Uterus (tissue), 4 donors: ENCODE data around the gene COBLL1. TPM values are rescaled to one million over a fixed set of nuclear protein-coding genes. Genes with fewer than 3 reads are reported as not detected.

Source experiments
- DNase-seq, 2 donors: peaks; one replicate each; pipeline ENCODE4 v3.0.0-alpha.2; 2019 to 2020
- H3K27ac ChIP-seq, 2 donors: fragments of 200-600 bp; sonication (generic); 1 replicate in 1 of 2; 2 replicates in 1 of 2; pipeline ENCODE4 v1.5.1; 2016 to 2018
- H3K27me3 ChIP-seq, 2 donors: fragments of 200-600 bp; sonication (generic); one replicate each; pipeline ENCODE4 v1.5.1; 2018 to 2019; ENCODE audit warnings: control low read depth in 1 of 2
- H3K36me3 ChIP-seq, 2 donors: fragments of 200-600 bp; sonication (generic); one replicate each; pipeline ENCODE4 v1.5.1; 2019; ENCODE audit warnings: control low read depth in 1 of 2
- H3K4me1 ChIP-seq, 2 donors: fragments of 200-600 bp; sonication (generic); one replicate each; pipeline ENCODE4 v1.5.1; 2018 to 2019; ENCODE audit warnings: control low read depth in 1 of 2
- H3K4me3 ChIP-seq, 2 donors: fragments of 200-600 bp; sonication (generic); 1 replicate in 1 of 2; 2 replicates in 1 of 2; pipeline ENCODE4 v1.5.1; 2018 to 2019; ENCODE audit warnings: mild to moderate bottlenecking in 1 of 2
- H3K9me3 ChIP-seq, 2 donors: fragments of 200-600 bp; sonication (generic); one replicate each; pipeline ENCODE4 v1.5.1; 2019; ENCODE audit warnings: control low read depth in 1 of 2
- CTCF ChIP-seq, 4 experiments: fragments of 200-600 bp in 2 of 4; fragments of 450-650 bp in 2 of 4; sonication (generic) in 2 of 4; IDR thresholded peaks; one replicate each; pipeline ENCODE4 v1.5.1; 2016 to 2019; ENCODE audit warnings: antibody characterized with exemption in 4 of 4, mild to moderate bottlenecking in 2 of 4, moderate library complexity in 1 of 4
- POLR2A ChIP-seq, 2 donors: fragments of 450-650 bp; IDR thresholded peaks; one replicate each; pipeline ENCODE4 v1.6.1; 2016; ENCODE audit warnings: antibody characterized with exemption in 2 of 2, mild to moderate bottlenecking in 1 of 2, moderate library complexity in 1 of 2
- intact Hi-C: fragments of 100-400 bp; cut with DNase I; formaldehyde crosslinking; loops from one replicate; pipeline ENCODE4 v1.15.1; 2023; ENCODE audit warnings: low total_unique reads
- total RNA-seq, 4 donors: library from RNA; depleted of rRNA in 3 of 4; stranded (reverse); fragments of >200 nt in 3 of 4; gene quantifications; one replicate each; pipeline versions ENCODE4 v1.1.0 to v1.2.4, GENCODE V29; 2014 to 2023
- donor health status: DM: yes; HTN: yes; CAD: no.

COBLL1 gene
- total RNA-seq, 4 donors from 2014 or later = 4.1 to 32.6 (median 17.9) TPM

DNA sequence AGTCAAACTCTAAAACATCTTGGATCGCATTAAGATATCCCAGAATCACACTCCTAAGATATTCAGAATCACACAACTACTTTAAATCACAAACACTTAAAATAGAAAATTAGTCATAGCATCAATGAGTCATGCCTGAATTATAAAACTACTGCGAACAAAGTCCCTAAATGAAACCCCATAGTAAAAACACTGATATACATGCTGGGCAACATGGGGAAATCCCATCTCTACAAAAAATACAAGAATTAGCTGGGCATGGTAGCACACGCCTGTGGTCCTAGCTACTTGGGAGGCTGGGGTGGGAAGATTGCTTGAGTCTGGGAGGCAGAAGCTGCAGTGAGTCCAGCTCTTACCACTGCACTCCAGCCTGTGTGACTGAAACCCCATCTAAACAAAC, 101.7 kb downstream of the COBLL1 start:
- Histone ChIP-seq H3K4me1 (no peaks in the 10 kb centered on the region), H3K9me3 (no peaks in the 10 kb centered on the region), H3K27ac (peak overlapping the region in 1 of 2 donors; percentile 3), H3K4me3 (no peak overlapping the region), H3K36me3 (no peaks in the 10 kb centered on the region), H3K27me3 (no peaks in the 10 kb centered on the region)
- no peak for TF ChIP-seq CTCF (IDR thresholded peaks at IDR 0.05)
- DNase-seq = no peak
- intact Hi-C loops = no loop called here

- no peaks in the 10 kb centered on the region for H3K9me3 ChIP-seq
- no peak overlapping the region for H3K27ac ChIP-seq
- H3K27me3 ChIP-seq = no peaks in the 10 kb centered on the region
- intact Hi-C loops = no loop called here
- DNase-seq = peak; percentile 23 to 33
- H3K4me1 ChIP-seq = no peaks in the 10 kb centered on the region
- TF ChIP-seq POLR2A (IDR thresholded peaks at IDR 0.05) (no peak), CTCF (IDR thresholded peaks at IDR 0.05) (peak; percentile 51 to 75 (median 61))
- no peaks in the 10 kb centered on the region for H3K36me3 ChIP-seq
- H3K4me3 ChIP-seq = no peak overlapping the region
Measured at GRCh38 chr2:164737612-164738081, 104.0 kb downstream of the COBLL1 start.

DNA sequence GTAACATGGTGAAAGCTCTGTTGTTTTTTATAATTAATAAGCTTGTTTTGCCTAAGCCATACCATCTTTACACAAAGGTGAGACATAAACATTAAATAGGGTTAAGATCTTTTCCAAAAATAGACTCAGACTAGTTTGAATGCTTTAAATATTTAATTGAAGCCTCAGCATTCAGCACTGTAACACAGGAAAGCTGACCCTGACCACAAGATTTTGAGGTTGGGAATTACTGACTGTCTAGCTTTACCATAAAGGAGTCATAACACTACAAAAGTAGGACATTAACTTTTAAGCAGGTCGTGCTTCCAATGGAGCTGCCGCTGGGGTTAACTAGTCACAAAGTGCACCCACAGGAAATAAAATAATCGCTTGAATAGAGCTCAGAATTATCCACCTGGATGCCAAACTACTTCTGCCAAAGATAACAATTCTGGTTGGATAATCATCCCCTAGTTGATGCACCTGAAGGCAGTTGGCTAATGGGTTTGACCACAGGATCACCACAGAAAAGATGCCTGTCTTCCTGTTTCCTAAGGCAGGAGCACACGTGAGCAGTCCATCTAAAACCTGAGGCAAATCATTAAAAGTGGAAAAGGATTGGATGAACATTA, 106.2 kb downstream of the COBLL1 start:
- H3K27ac ChIP-seq = no peak overlapping the region

DNA sequence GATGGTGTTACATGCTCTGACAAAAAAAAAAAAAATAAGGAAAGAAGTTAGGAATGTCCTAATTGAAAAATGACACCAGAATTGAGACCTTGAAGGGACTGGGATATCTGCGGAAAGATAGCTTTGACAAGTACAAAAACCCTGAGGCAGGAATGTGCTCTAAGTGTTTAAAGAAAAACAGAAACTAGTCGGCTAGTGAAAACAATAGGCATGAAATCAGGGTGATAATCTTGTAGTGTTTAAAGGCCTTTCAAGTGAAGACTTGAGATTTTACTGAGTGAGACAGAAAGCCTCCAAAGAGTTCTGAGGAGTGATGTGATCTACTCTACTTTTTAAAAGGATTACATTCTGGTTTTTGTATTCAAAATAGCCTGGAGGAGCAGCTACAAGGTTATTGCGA, 107.4 kb downstream of the COBLL1 start:
- DNase-seq = no peak
- Histone ChIP-seq H3K27me3 (no peaks in the 10 kb centered on the region), H3K36me3 (no peaks in the 10 kb centered on the region), H3K4me3 (no peak overlapping the region), H3K9me3 (no peaks in the 10 kb centered on the region), H3K27ac (no peak overlapping the region), H3K4me1 (no peaks in the 10 kb centered on the region)
- intact Hi-C loops = no loop called here
- TF ChIP-seq POLR2A (IDR thresholded peaks at IDR 0.05) (no peak), CTCF (IDR thresholded peaks at IDR 0.05) (no peak)

More for the DNA sequence above, 106.2 kb downstream of the COBLL1 start:
- intact Hi-C loops = no loop called here
- Histone ChIP-seq H3K4me3 (no peak overlapping the region), H3K36me3 (no peaks in the 10 kb centered on the region), H3K4me1 (no peaks in the 10 kb centered on the region), H3K9me3 (no peaks in the 10 kb centered on the region), H3K27me3 (no peaks in the 10 kb centered on the region)
- no peak for DNase-seq
- no peak for TF ChIP-seq CTCF (IDR thresholded peaks at IDR 0.05)
- TF ChIP-seq POLR2A (IDR thresholded peaks at IDR 0.05) = no peak

DNA sequence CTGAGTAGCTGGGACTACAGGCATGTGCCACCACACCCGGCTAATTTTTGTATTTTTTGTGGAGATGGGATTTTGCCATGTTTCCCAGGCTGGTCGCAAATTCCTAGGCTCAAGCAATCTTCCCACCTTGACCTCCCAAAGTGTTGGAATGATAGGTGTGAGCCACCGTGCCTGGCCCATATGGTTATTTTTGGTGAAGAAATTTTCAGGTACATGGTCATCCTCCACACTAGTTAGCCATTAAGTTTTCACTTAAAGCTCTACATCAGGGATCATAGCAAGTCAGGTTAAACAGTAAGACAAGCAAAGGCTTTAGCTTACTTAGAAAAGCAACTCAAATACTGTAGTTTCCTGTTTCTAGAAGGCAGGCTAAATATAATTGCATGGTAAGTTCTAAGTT, 116.1 kb downstream of the COBLL1 start:
- intact Hi-C loops = no loop called here
- no peak overlapping the region for H3K4me3 ChIP-seq
- H3K27me3 ChIP-seq = no peaks in the 10 kb centered on the region
- H3K36me3 ChIP-seq = no peaks in the 10 kb centered on the region
- no peaks in the 10 kb centered on the region for H3K9me3 ChIP-seq
- TF ChIP-seq POLR2A (IDR thresholded peaks at IDR 0.05) (no peak), CTCF (IDR thresholded peaks at IDR 0.05) (no peak)
- DNase-seq = no peak
- H3K4me1 ChIP-seq = no peaks in the 10 kb centered on the region
- H3K27ac ChIP-seq = no peak overlapping the region
